NCI-H2029 treated with DMSO at 0.1 percent for 48 hours (cell line): ENCODE data around the gene INTS6.
"Not testable (repeated sequence)": the region's sequence is repeated elsewhere in the genome, so short reads cannot be mapped to it uniquely, and the experiment has no call there.

Experiments
- DNase-seq: peaks from one replicate; lab custom pipeline; 2025; lab: John Stamatoyannopoulos, UW

INTS6 gene

DNA sequence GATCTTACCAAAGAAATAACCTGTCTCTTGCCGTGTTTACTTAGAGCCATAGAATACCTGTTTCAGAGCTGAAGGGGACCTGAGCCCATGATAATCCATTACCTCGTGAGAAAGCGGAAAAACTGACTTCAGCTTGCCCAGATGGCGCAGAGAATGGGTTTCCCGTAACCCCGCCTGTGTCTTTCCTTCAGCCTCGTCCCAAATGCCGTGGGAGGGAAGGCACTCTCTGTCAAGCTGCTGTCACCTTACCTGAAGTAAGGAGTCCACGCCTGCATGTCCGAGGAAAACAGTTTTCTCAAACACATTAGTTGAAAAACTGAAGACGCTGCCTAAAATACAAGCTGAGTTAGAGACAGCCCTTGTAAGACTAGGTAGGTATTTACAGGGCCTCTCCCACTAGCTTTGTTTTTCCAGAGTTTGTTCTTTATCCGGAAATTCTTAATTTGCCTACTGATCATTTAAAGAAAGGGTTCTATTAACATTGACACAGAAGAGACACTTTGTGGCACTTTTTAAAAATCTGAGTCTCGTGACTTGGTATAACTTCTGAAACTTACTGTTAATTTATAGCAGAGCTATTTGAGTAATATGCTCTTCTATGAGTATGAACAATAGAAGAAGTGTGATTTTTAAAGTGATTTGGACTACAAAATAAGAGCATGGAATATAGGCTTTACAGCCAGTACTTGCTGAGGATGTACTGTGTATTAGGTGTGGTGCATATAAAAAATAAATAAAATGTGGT lies 1.3 kb upstream of the INTS6 start:
- peak; percentile 4 for DNase-seq

DNA sequence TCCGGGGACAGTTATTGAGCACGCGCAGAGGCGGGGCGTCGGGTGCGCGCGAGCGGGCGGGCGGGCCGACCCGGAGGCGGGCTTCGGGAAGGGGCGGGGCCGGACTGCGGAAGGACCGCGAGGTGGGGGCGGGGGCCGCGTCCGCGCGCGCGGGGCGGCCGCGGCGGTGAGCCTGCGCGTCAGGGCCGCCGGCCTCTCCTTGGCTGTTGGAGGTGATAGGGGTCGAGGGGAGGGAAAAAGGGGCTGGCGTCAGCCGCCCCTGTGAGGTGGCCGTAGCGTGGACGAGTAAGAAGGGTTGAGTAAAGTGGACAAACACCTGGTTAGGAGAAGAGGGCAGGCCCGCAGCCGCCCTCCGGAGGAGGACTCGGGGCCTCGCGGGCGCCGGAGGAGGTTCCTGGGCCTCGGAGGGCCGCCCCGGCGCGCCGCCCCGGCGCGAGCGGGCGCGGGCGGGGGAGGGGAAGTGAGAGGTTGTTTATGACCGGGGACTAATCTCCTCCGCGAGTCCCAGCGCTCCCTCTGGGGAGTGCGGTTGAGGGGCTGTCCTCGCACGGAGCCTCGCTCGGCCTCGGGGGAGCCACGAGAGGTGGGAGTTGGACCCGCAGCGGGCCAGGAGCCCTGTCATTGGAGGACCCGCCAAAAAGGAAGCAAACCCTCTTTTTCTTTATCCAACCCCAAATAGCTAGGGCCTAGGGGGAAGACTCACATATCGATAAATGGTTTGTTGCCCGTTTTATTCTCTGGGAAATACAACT lies 547 bp upstream of the INTS6 start:
- no peak for DNase-seq

DNA sequence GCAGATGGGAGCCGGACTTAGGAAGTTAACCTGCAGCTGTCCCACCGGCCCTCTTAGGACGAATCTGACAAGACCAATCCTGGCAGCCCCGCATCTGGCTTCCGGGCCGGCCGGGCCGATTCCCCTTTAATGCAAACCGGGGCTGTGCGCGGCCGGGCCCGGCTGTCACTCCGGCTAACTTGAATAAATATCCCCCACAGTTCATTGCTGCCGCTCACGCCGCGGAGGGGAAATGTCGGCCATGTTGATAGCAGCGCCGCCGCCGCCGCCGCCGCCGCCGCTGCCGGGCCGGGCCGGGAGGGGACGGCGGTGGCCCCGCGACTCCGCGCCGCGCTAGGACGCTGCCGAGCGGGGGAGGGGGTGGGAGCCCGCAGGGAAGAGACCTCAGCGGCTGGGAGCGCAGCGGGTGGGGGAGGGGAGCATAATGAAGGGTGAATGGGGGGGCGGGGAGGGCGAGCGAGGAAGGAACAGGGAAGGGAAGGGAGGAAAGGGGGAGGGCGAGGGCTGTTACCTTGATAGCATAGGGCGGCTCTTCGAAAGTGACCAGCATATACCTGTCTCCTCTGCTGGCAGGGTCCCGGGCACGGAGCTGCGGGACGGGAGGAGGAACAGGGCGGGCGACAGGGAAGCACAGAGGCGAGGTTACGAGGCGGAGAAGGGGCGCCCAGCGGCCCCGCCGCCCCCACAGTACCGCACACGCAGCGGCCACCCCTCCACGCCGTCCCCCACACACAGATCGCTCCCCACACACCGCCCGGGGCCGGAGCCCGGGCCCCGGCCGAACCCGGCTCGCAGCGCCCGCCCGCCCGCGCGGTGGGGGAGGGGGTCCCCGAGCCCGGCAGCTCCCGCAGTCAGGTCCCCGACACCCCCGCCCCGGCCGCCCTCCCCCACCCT lies 1.1 kb downstream of the INTS6 start:
- DNase-seq: peak; percentile 8

DNA sequence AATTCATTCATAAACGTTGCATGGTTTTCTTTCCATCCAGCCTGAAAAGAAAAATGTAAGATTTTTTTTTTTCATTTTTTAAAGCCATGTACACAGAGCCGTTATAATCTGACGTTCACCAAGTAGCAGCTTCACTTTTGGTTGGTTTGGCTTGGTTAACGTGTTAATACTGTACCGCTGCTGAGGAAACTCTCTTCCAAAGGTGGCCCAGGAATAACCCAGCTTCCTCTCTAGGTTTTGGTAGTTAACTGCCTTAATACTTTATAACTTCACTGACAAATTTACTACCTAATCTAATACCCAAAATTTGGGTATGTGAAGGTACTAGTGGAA lies 1.7 kb downstream of the INTS6 start:
- no peak for DNase-seq

DNA sequence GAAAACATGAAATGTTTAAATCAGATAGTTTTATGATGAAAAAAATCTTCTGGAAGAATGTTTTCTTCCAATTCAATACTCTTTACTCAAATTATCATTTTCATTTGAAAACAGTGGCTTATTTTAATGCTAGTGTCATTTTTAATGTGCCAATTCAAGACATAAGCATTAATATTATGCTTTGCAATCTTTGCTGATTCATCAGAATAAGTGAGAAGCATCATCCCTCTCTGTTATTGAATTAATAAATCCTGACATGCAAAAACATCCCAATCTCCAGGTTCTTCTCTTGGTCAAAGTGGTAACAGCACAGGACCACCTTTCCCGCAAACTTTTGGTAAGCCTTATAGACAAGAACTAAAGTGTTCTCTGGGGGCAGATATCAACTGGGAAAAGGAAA lies 3.8 kb downstream of the INTS6 start:
- DNase-seq: no peak

DNA sequence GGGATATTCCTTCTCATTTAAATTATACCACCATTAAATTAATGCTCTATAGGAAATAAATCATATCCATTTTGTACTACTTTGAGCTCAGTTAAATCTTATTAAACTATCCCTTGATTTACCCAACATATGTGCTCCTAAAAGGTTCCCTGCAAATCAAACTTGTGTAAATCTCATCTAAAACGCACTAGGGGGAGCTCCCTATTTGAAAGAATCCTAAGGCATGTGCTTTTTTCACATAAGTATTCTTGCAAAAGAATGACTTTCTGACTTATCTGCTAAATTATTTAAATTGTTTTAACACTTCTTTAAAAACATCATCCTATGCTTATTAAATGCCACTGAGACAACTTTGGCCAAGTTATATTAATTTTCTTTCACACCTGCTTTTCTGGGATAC lies 7.9 kb downstream of the INTS6 start:
- DNase-seq: no peak

DNA sequence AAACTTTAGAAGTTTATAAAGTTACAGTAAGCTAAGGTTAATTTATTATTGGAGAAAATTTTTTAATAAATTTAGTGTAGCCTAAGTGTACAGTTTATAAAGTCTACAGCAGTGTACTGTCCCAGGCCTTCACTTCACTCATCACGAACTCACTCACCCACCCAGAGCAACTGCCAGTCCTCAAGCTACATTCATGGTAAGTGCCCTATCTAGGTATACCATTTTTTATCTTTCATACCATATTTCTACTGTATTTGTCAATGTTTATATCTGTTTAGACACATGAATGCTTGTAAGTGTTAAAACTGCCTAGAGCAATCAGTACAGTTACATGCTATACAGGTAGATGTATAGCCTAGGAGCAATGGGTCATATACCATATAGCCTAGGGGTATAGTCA lies 12.5 kb downstream of the INTS6 start:
- no peak for DNase-seq

DNA sequence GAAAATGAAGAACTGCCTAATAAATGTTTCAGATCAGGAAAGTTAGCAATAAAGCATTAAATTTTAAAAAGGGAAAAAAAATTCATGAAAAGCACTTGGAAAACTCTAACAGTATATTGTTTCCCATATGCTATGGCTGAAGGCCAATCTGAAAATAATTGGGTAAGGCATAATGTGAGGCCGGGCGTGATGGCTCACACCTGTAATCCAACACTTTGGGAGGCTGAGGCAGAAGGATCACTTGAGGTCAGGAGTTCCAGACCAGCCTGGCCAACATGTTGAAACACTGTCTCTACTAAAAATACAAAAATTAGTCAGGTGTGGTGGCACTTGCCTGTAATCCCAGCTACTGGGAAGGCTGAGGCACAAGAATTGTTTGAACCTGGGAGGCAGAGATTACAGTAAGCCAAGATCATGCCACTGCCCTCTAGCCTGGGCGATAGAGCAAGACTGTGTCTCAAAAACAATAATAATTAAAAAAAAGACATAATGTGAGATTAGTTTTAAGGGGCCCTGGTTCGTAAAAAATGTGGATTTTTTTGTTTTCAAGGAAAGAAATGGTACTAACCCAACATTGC lies 15.2 kb downstream of the INTS6 start:
- no peak for DNase-seq

DNA sequence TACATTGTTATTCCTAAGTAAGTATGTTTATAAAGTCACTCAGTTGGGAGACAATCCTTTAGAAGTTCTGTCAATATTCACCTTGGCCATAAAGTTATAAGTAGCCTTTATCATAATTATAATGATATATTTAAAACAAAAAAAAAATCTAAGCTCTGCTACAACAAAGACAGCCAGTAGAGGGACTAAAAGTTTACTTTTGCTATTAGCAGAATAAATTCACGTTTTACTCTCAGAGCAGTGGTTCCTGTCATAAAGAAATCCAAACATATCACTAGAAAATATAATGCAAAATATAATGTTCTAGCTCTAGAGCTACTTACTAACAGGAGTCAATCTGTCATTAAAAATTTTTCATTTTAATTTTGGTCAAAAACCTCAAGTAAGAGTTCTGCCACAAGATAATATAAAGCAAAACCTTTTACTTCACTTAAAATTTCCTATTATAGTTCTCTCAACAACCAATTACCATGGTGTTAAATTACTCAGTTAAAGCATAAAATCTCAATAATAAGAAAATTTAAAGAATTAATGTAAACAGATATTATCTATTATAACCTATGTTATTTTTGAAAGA lies 17.7 kb downstream of the INTS6 start:
- no peak for DNase-seq

DNA sequence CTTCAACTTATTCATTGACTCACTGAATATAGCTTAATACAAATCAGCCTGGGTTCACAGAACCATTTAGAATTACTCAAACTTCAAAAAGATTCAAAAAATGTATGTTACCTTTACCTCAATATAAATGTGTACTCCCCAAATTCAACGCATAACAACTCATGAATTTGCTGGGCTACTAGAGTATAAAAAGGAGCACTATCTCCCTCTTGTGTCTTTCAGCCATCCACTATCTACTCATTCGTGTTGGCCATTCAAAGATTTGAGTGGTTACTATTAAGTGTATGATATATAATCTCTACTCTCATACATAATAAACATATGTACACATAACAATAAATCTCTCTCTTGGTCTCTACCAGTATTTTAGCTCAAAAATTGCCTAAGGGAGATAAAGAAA lies 20.3 kb downstream of the INTS6 start:
- DNase-seq: no peak

DNA sequence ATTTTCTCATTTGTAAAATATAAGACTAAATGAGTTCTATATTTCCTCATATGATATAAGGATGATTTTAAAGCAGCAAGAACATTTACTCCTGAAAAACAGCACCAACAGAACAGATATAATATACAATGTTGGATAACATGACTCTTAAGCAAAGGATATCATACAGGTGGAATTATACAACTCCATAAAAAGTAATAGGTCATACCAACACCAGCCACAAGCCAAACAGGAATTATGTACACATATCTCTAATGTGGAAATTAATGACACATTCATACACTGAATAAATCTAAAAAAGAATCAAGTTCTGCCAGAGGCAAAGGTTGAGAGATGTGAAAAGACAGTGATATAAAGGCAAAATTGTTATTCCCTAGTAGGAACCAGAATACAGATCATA lies 25.9 kb downstream of the INTS6 start:
- DNase-seq: no peak

DNA sequence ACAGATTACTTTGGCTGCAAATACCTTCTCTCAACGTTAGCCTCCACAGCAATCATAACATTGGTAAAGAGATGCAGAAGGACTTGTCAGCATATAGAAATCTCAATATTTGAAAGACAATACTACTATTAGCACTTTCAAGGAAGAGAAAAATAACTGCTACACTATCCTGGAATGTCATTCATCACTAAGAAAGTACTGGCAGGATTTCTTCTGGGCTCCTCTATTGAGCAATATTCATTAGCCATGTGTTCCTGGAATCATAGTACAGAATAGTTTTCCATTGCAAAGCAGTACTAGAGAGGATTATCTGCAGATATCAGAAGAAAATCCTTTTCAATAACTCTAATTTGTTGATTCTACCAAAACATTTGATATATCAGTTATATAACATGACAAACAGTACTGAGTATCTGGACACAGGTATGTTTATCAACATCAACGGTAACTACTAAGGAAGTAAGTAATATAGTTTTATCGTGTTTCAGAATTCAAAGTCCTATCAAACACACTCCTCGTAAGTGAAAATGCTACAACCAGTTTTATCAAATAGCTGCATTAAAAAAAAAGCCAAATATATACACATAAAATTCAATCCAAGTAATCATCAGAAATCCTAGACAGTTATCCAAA lies 27.3 kb downstream of the INTS6 start:
- no peak for DNase-seq

DNA sequence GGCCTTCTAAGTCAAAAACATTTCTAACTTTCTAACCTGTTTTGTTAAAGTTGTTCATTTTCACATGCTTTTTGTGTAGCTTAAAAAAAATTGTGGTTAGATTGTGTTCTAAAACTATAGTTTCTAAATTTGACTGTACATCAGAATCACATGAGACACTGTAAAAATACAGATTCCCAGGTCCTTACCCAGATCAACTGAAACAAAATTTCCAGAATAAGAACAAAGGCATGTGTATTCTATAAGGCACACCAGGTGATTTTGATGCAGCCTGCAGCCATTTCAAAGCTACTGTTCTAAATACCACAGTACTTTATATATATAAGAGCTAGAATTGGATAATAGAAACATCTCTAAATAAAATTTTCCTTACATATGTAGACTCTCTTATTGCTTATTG lies 29.1 kb downstream of the INTS6 start:
- DNase-seq: no peak

DNA sequence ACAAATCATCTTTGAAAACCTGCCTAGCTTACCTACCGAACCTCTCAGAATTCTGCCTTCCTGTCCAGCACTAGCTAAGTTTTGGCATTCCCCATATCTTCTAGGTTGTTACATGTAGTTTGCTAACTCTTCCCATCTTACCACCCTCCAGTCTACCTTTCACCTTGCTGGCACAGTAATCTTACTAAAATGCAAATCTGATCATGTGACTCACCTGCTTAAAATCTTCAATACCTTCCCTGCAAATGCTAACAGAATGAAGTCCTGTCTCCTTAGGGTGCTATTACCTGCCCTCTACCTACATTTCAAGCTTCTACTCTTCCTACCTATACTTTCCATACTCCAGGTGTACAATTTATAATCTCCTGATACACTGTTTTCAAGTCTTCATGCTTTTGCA lies 30.4 kb downstream of the INTS6 start:
- no peak for DNase-seq

DNA sequence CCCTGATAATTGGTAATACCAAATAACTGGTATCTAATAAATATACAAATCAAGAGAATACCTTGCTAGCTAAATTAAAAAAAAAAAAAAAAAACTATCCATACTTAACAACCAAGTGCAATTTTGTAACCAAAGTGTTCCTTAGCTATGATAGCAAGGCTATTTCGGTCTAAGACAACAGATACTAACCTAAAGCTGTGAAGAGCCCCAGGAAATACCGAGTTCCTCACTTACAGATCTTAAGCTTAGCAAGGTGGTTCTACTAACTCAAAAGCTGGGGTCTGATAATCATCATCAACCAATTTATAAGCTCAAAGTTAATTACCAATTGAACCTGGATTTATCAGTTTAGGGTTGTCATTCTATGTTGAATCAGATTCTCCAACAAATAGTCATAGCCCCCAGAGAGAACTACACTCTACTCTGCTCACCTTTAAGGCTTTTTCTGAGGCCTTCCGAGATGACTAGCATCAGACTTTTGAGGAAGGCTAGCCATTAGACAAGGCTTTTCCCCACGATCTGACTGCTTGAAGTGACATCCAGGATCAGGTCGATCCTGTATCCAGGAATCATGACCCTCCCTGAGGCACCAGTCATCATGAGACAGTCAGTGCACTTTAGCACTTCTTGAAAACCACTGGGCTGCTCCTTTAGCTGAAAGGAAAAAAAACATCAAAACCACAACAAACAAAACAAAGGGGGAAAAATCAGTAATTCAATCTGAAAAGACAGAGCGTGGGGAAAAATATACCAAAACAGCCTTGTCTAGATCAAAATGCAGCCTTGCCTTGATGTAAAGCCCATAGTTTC lies 31.9 kb downstream of the INTS6 start:
- DNase-seq: no peak

DNA sequence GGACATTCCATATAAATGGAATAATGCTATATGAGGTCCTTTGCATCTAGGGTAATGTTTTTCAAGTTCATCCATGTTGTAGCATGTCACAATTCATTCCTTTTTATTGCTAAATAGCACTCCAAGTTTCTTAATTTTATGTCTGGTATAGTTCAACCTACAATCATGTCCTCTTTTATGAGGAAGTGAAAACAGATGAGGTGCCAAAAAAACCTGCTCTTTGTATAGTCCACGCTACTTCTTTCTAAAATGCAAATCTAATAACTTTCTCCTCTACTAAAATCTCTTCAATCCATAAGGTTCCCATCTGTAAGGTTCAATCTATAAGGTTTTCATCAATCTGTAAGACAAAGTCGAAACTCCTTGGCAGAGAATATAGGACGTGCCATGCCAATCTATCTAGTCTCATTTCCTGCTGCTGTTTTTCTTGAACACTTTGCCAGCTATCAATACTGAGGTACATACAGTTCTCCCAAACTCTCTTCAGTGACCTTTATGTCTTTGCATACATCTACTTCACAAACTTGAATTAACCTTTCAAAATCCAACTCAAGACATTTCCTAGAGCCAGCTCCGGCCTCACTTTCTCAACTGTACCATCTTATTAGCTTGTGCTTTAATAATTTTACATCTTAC lies 33.7 kb downstream of the INTS6 start:
- DNase-seq: no peak

DNA sequence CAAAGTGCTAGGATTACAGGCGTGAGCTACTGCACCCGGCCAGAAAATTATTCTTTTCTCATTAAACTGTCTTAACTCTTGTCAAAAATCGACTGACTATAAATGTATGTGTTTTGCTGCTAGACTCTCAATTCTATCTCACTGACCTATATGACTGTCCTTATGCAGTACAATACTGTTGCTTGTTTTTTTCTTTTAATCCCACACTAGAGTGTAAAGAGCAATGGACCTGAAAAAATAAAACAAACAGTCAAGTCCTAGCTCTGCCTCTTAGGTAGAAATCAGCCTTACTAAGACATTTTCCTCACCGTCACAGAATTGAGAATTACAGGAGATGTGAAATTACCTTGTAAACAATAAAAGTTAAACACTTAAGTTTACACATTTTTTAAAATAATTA lies 35.1 kb downstream of the INTS6 start:
- no peak for DNase-seq

DNA sequence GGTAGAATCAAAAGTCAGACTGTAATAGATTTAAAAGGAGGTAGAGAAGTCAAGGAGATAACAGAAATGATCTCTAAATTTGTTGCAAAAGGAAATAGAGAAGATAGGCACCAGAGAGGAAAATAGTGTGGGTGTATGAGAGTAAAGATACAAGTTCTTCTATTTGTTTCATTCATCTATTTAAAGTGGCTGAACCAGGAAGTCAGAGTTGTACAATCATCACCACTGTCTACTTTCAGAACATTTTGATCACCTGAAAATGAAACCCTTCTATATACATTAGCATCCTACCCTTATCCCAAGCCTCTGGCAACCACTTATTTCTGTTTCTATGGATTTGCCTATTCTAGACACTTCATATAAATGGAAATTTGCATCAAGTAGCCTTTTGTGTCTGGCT lies 36.7 kb downstream of the INTS6 start:
- DNase-seq: no peak

DNA sequence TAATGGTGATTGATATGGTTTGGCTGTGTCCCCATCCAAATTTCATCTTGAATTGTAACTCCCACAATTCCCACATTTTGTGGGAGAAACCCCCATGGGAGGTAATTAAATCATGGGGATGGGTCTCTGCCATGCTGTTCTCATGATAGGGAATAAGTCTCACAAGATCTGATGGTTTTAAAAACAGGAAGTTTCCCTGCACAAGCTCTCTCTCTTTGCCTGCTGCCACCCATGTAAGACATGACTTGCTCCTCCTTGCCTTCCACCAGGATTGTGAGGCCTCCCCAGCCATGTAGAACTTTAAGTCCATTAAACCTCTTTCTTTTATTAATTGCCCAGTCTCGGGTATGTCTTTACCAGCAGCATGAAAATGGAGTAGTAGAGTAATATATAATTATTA lies 37.5 kb downstream of the INTS6 start:
- DNase-seq: not testable (repeated sequence)

DNA sequence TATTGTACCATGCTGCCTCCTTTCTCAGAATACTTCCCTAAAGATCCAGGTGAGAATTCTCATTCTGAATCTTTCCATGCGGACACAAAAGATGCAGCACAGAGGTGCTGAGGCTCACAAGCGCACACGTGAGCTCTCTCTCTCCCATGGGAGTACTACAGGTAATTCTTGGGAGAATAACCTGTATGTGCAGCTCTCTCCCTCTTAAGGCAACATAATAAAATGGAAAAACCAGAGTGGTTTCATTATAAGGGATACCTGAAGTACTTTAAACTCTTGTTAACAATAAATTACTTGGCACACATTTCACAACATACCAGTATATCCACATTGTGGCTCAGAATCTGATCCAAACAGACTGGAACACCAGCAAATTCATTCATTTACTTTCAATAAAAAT lies 40.4 kb downstream of the INTS6 start:
- DNase-seq: no peak
